HEK293 (cell line): Measurements from ENCODE around the gene MACF1.

ENCODE experiments used
- CTCF ChIA-PET: fragments of 350-600 bp; formaldehyde crosslinking; extraction: SDS; loops from one replicate; lab custom pipeline; 2021; ENCODE audit warnings: antibody characterized with exemption; lab: Yijun Ruan, JAX
- POLR2A ChIA-PET: fragments of 300-600 bp; formaldehyde crosslinking; extraction: SDS; loops from one replicate; lab custom pipeline; 2020; ENCODE audit warnings: antibody characterized with exemption, inconsistent platforms; lab: Yijun Ruan, JAX
- H3K27ac ChIP-seq: fragments of 200-500 bp; sonication (Bioruptor generic); 2 replicates; pipeline ENCODE4 v1.5.1; 2014; ENCODE audit warnings: low read depth, low read length, control low read depth, inconsistent platforms; ENCODE audit errors: extremely low read depth
- H3K36me3 ChIP-seq, 2 experiments: fragments of 200-500 bp in 1 of 2; sonication (Bioruptor generic) in 1 of 2; 1 replicate in 1 of 2; 2 replicates in 1 of 2; pipeline ENCODE4 v1.5.1; 2014 to 2017; ENCODE audit warnings: inconsistent platforms in 2 of 2, low read length in 2 of 2; ENCODE audit not compliant: control insufficient read depth in 2 of 2, insufficient read depth in 1 of 2
- H3K4me1 ChIP-seq: fragments of 200-500 bp; sonication (Bioruptor generic); 2 replicates; pipeline ENCODE4 v1.5.1; 2014; ENCODE audit warnings: mild to moderate bottlenecking, low read length, inconsistent platforms; ENCODE audit not compliant: control insufficient read depth, insufficient read depth
- H3K4me3 ChIP-seq: 2 replicates; pipeline ENCODE4 v1.5.1; 2011; ENCODE audit warnings: low read depth, mild to moderate bottlenecking, control low read depth, low read length, moderate library complexity
- H3K9me3 ChIP-seq: fragments of 200-500 bp; sonication (Bioruptor generic); 2 replicates; pipeline ENCODE4 v1.5.1; 2014; ENCODE audit warnings: low read depth, low read length, inconsistent platforms; ENCODE audit not compliant: control insufficient read depth, insufficient read depth
- EGR2 ChIP-seq: fragments of 450-650 bp; formaldehyde crosslinking; IDR thresholded peaks from 2 replicates; pipeline ENCODE4 v1.5.1; 2016; ENCODE audit warnings: low read depth, missing biosample characterization, missing genetic modification characterization
- GLIS1 ChIP-seq: fragments of 450-650 bp; formaldehyde crosslinking; IDR thresholded peaks from 2 replicates; pipeline ENCODE4 v1.5.1; 2016; ENCODE audit warnings: missing biosample characterization, missing genetic modification characterization
- HOXA7 ChIP-seq: sonication (generic); formaldehyde crosslinking; IDR thresholded peaks from 2 replicates; pipeline ENCODE4 v1.8.1; 2022; ENCODE audit warnings: missing genetic modification reagents, borderline replicate concordance
- KLF16 ChIP-seq: fragments of 450-650 bp; formaldehyde crosslinking; IDR thresholded peaks from 2 replicates; pipeline ENCODE4 v1.5.1; 2017; ENCODE audit warnings: missing biosample characterization, missing genetic modification characterization
- MYNN ChIP-seq: fragments of 450-650 bp; formaldehyde crosslinking; IDR thresholded peaks from 2 replicates; pipeline ENCODE4 v1.5.1; 2016; ENCODE audit warnings: missing biosample characterization, missing genetic modification characterization, borderline replicate concordance
- SALL2 ChIP-seq: fragments of 450-650 bp; formaldehyde crosslinking; IDR thresholded peaks from 2 replicates; pipeline ENCODE4 v1.5.0; 2017; ENCODE audit warnings: missing biosample characterization, mild to moderate bottlenecking, missing genetic modification characterization, borderline replicate concordance
- SCRT1 ChIP-seq: fragments of 450-650 bp; formaldehyde crosslinking; IDR thresholded peaks from 2 replicates; pipeline ENCODE4 v1.5.1; 2016; ENCODE audit warnings: missing biosample characterization, missing genetic modification characterization, borderline replicate concordance
- SCRT2 ChIP-seq: fragments of 450-650 bp; formaldehyde crosslinking; IDR thresholded peaks from 2 replicates; pipeline ENCODE4 v1.5.1; 2016; ENCODE audit warnings: missing biosample characterization, missing genetic modification characterization
- ZEB2 ChIP-seq: fragments of 450-650 bp; formaldehyde crosslinking; IDR thresholded peaks from 2 replicates; pipeline ENCODE4 v1.5.1; 2016; ENCODE audit warnings: missing biosample characterization, missing genetic modification characterization
- ZIC2 ChIP-seq: fragments of 450-650 bp; formaldehyde crosslinking; IDR thresholded peaks from 2 replicates; pipeline ENCODE4 v1.5.1; 2016; ENCODE audit warnings: missing biosample characterization, missing genetic modification characterization
- ZNF169 ChIP-seq: fragments of 450-650 bp; formaldehyde crosslinking; IDR thresholded peaks from 2 replicates; pipeline ENCODE4 v1.5.1; 2016; ENCODE audit warnings: missing biosample characterization, missing genetic modification characterization
- ZNF274 ChIP-seq, 2 experiments: fragments of 200-500 bp in 1 of 2; fragments of 450-650 bp in 1 of 2; sonication (Bioruptor generic) in 1 of 2; formaldehyde crosslinking in 1 of 2; IDR thresholded peaks; 2 replicates each; pipeline versions ENCODE4 v1.5.1 to v1.6.1; 2014 to 2016; ENCODE audit warnings: borderline replicate concordance in 1 of 2, inconsistent platforms in 1 of 2, low read length in 1 of 2, missing biosample characterization in 1 of 2, missing genetic modification characterization in 1 of 2
- ZNF324 ChIP-seq: fragments of 450-650 bp; formaldehyde crosslinking; IDR thresholded peaks from 2 replicates; pipeline ENCODE4 v1.5.1; 2016; ENCODE audit warnings: missing biosample characterization, missing genetic modification characterization
- ZNF335 ChIP-seq: fragments of 450-650 bp; formaldehyde crosslinking; conservative IDR thresholded peaks from 2 replicates; pipeline ENCODE4 v1.5.1; 2016; ENCODE audit warnings: missing biosample characterization, missing genetic modification characterization
- ZNF426 ChIP-seq: fragments of 450-650 bp; formaldehyde crosslinking; IDR thresholded peaks from 2 replicates; pipeline ENCODE4 v1.5.1; 2017; ENCODE audit warnings: missing biosample characterization, missing genetic modification characterization, mild to moderate bottlenecking, inconsistent platforms, moderate library complexity
- ZNF48 ChIP-seq: fragments of 450-650 bp; formaldehyde crosslinking; IDR thresholded peaks from 2 replicates; pipeline ENCODE4 v1.5.1; 2016; ENCODE audit warnings: missing biosample characterization, missing genetic modification characterization
- ZNF600 ChIP-seq: fragments of 450-650 bp; formaldehyde crosslinking; IDR thresholded peaks from 2 replicates; pipeline ENCODE4 v1.5.1; 2016; ENCODE audit warnings: missing biosample characterization, missing genetic modification characterization
- ZNF629 ChIP-seq: fragments of 450-650 bp; formaldehyde crosslinking; IDR thresholded peaks from 2 replicates; pipeline ENCODE4 v1.5.1; 2017; ENCODE audit warnings: missing biosample characterization, missing genetic modification characterization
- ZNF701 ChIP-seq: fragments of 450-650 bp; formaldehyde crosslinking; IDR thresholded peaks from 2 replicates; pipeline ENCODE4 v1.5.1; 2016; ENCODE audit warnings: missing biosample characterization, missing genetic modification characterization
- ZNF776 ChIP-seq: fragments of 450-650 bp; formaldehyde crosslinking; IDR thresholded peaks from 2 replicates; pipeline ENCODE4 v1.5.0; 2017; ENCODE audit warnings: missing biosample characterization, missing genetic modification characterization, borderline replicate concordance
- TF ChIP-seq, protein P1 (sequence below): fragments of 450-650 bp; formaldehyde crosslinking; IDR thresholded peaks from 2 replicates; pipeline ENCODE4 v1.5.1; 2016; ENCODE audit warnings: missing biosample characterization, missing genetic modification characterization
- TF ChIP-seq, protein P2 (sequence below): fragments of 450-650 bp; formaldehyde crosslinking; IDR thresholded peaks from 2 replicates; pipeline ENCODE4 v1.5.1; 2017; ENCODE audit warnings: missing biosample characterization, missing genetic modification characterization
- TF ChIP-seq, protein P3 (sequence below): fragments of 450-650 bp; IDR thresholded peaks from 2 replicates; pipeline ENCODE4 v1.5.1; 2018; ENCODE audit warnings: missing biosample characterization, mild to moderate bottlenecking, missing genetic modification characterization
- TF ChIP-seq, protein P4 (sequence below): fragments of 450-650 bp; formaldehyde crosslinking; IDR thresholded peaks from 2 replicates; pipeline ENCODE4 v1.5.1; 2016; ENCODE audit warnings: missing biosample characterization, missing genetic modification characterization
- TF ChIP-seq, protein P5 (sequence below): fragments of 450-650 bp; formaldehyde crosslinking; IDR thresholded peaks from 2 replicates; pipeline ENCODE4 v1.5.1; 2016; ENCODE audit warnings: missing biosample characterization, missing genetic modification characterization
- TF ChIP-seq, protein P6 (sequence below): fragments of 450-650 bp; formaldehyde crosslinking; IDR thresholded peaks from 2 replicates; pipeline ENCODE4 v1.5.1; 2016; ENCODE audit warnings: missing biosample characterization, missing genetic modification characterization

The MACF1 gene

DNA sequence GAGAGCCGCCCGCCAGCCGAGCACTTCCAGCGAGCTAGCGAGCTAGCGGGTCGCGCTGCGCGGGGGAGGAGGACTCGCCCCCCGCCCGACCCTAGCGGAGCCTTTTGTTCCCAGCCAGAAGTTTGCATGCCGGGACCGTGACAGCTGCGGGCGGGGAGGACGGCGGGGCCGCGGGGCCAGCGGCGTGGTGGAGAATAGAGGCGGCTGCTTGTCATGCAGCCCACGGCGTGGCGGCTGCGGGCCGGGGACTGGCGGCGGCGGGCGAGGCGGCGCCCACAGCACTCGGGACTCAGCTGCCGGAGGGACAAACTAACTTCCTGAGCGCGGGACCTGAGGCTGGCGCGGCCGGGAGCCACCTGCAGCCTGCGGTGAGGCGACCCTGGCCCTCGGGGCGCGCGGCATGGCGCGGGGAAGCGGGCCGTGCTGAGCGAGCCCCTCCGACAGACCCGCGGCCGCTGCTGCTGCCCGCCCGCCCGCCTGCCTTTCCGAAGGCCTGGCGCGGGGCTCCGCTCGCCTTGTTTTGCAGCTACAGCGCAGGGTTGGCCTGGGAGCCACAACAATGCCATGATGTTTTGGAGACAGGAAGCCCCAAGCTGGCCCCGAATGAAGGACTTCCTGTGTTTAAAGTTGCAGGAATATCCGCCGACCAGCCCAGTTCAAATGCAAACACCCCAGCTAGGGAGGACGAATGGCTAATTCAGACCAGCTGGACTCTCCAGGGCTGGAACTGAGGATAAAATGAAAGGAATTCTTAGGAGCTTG, 204.7 kb downstream of the MACF1 start (continued):
- TF ChIP-seq, protein P1, sequence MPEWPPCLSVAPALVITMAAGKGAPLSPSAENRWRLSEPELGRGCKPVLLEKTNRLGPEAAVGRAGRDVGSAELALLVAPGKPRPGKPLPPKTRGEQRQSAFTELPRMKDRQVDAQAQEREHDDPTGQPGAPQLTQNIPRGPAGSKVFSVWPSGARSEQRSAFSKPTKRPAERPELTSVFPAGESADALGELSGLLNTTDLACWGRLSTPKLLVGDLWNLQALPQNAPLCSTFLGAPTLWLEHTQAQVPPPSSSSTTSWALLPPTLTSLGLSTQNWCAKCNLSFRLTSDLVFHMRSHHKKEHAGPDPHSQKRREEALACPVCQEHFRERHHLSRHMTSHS (tag by site-specific recombination) = no peak
- TF ChIP-seq ZNF776 (tag by site-specific recombination) (no peak), EGR2 (tag by site-specific recombination) (peak; percentile 52; the same call in 1 of the 2 replicates)
- TF ChIP-seq, protein P2, sequence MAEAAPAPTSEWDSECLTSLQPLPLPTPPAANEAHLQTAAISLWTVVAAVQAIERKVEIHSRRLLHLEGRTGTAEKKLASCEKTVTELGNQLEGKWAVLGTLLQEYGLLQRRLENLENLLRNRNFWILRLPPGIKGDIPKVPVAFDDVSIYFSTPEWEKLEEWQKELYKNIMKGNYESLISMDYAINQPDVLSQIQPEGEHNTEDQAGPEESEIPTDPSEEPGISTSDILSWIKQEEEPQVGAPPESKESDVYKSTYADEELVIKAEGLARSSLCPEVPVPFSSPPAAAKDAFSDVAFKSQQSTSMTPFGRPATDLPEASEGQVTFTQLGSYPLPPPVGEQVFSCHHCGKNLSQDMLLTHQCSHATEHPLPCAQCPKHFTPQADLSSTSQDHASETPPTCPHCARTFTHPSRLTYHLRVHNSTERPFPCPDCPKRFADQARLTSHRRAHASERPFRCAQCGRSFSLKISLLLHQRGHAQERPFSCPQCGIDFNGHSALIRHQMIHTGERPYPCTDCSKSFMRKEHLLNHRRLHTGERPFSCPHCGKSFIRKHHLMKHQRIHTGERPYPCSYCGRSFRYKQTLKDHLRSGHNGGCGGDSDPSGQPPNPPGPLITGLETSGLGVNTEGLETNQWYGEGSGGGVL (tag by site-specific recombination) = peak; percentile 12; the same call in 1 of the 2 replicates

DNA sequence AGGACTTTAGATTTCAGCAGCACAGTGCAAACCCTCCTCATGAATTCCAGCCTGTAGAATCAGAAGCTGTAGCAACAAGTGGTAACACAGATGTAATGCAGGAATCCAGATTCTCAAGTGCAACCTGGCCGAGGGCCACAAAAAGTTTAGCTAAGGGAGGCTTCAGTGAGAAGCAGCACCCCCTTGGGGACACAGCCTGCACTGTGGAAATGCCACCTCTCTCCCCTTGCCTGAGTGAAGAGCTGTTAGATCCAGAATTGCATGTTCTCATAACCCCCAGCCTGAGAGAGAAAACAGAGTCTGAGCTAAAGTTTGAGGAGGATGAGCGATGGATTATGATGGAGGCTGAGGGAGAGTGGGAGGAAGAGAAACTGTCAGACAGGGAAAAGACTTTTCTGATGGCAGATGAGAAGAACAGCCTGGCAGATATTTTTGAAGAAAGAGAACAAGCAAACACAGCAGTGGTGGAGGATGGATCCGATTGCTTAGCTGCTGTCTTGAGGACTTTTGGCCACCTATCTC, 206.5 kb downstream of the MACF1 start:
- ChIA-PET POLR2A (interaction anchor here (0.6 to 1.6 kb wide), 6 partner anchors 13 to 146 kb away, joined by 3 to 9 read pairs (median 3); no protein-coding TSS in a partner anchor), CTCF (interaction anchor here (0.6 to 3.5 kb wide), 60 partner anchors 9 to 419 kb away, joined by 3 to 28 read pairs (median 4); no protein-coding TSS in a partner anchor)
- Histone ChIP-seq H3K27ac (no peak overlapping the region), H3K9me3 (no peaks in the 10 kb centered on the region), H3K36me3 (peaks cover 0 to 25% of the 10 kb centered on the region in 2 experiments; a peak in 1 of 3 replicates), H3K4me3 (peak overlapping the region; percentile 25), H3K4me1 (peaks cover 9% of the 10 kb centered on the region)
- TF ChIP-seq SALL2 = no peak
- no peak for TF ChIP-seq ZNF48 (tag by site-specific recombination)
- TF ChIP-seq, protein P3, sequence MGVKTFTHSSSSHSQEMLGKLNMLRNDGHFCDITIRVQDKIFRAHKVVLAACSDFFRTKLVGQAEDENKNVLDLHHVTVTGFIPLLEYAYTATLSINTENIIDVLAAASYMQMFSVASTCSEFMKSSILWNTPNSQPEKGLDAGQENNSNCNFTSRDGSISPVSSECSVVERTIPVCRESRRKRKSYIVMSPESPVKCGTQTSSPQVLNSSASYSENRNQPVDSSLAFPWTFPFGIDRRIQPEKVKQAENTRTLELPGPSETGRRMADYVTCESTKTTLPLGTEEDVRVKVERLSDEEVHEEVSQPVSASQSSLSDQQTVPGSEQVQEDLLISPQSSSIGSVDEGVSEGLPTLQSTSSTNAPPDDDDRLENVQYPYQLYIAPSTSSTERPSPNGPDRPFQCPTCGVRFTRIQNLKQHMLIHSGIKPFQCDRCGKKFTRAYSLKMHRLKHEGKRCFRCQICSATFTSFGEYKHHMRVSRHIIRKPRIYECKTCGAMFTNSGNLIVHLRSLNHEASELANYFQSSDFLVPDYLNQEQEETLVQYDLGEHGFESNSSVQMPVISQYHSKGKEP = peak; percentile 94
- peak; percentile 70 for TF ChIP-seq ZNF600 (tag by site-specific recombination)
- 0 out of 2 replicates have a peak, but pooled peaks have one; percentile 12 for TF ChIP-seq ZNF629
- TF ChIP-seq, protein P4, sequence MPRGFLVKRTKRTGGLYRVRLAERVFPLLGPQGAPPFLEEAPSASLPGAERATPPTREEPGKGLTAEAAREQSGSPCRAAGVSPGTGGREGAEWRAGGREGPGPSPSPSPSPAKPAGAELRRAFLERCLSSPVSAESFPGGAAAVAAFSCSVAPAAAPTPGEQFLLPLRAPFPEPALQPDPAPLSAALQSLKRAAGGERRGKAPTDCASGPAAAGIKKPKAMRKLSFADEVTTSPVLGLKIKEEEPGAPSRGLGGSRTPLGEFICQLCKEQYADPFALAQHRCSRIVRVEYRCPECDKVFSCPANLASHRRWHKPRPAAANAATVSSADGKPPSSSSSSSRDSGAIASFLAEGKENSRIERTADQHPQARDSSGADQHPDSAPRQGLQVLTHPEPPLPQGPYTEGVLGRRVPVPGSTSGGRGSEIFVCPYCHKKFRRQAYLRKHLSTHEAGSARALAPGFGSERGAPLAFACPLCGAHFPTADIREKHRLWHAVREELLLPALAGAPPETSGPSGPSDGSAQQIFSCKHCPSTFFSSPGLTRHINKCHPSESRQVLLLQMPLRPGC (tag by site-specific recombination) = no peak
- TF ChIP-seq HOXA7 = no peak
- no peak for TF ChIP-seq ZNF701 (tag by site-specific recombination)
- TF ChIP-seq MYNN (tag by site-specific recombination) = no peak
- TF ChIP-seq GLIS1 (tag by site-specific recombination) = peak; percentile 27; the same call in 1 of the 2 replicates
- TF ChIP-seq, protein P5, sequence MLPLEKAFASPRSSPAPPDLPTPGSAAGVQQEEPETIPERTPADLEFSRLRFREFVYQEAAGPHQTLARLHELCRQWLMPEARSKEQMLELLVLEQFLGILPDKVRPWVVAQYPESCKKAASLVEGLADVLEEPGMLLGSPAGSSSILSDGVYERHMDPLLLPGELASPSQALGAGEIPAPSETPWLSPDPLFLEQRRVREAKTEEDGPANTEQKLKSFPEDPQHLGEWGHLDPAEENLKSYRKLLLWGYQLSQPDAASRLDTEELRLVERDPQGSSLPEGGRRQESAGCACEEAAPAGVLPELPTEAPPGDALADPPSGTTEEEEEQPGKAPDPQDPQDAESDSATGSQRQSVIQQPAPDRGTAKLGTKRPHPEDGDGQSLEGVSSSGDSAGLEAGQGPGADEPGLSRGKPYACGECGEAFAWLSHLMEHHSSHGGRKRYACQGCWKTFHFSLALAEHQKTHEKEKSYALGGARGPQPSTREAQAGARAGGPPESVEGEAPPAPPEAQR (tag by site-specific recombination) = no peak
- TF ChIP-seq ZNF169 (tag by site-specific recombination) = no peak
- TF ChIP-seq SCRT1 (tag by site-specific recombination) = peak; percentile 98
- no peak for TF ChIP-seq ZNF324 (tag by site-specific recombination)
- no peak for TF ChIP-seq ZIC2 (tag by site-specific recombination)
- peak; percentile 99 for TF ChIP-seq SCRT2 (tag by site-specific recombination)
- TF ChIP-seq, protein P6, sequence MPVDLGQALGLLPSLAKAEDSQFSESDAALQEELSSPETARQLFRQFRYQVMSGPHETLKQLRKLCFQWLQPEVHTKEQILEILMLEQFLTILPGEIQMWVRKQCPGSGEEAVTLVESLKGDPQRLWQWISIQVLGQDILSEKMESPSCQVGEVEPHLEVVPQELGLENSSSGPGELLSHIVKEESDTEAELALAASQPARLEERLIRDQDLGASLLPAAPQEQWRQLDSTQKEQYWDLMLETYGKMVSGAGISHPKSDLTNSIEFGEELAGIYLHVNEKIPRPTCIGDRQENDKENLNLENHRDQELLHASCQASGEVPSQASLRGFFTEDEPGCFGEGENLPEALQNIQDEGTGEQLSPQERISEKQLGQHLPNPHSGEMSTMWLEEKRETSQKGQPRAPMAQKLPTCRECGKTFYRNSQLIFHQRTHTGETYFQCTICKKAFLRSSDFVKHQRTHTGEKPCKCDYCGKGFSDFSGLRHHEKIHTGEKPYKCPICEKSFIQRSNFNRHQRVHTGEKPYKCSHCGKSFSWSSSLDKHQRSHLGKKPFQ (tag by site-specific recombination) = no peak
- no peak for TF ChIP-seq KLF16
- TF ChIP-seq ZNF426 = no peak
- no peak; the same call in 1 of the 2 replicates for TF ChIP-seq ZEB2 (tag by site-specific recombination)
- TF ChIP-seq ZNF274 (IDR thresholded peaks at IDR 0.05; ENCODE audit: low read length) = no peak
- TF ChIP-seq ZNF274 (tag by site-specific recombination; IDR thresholded peaks at IDR 0.05; ENCODE audit: borderline replicate concordance) = no peak
- no peak for TF ChIP-seq ZNF335 (tag by site-specific recombination)
